ENCODE measurements around the gene CD37. TPM values are rescaled to one million over a fixed set of nuclear protein-coding genes. Genes with fewer than 3 reads are reported as not detected.

Gene CD37
- total RNA-seq (2022; extraction: Qiagen RNA extraction; ENCODE audit: low read depth), result not detected in 5 replicates

DNA sequence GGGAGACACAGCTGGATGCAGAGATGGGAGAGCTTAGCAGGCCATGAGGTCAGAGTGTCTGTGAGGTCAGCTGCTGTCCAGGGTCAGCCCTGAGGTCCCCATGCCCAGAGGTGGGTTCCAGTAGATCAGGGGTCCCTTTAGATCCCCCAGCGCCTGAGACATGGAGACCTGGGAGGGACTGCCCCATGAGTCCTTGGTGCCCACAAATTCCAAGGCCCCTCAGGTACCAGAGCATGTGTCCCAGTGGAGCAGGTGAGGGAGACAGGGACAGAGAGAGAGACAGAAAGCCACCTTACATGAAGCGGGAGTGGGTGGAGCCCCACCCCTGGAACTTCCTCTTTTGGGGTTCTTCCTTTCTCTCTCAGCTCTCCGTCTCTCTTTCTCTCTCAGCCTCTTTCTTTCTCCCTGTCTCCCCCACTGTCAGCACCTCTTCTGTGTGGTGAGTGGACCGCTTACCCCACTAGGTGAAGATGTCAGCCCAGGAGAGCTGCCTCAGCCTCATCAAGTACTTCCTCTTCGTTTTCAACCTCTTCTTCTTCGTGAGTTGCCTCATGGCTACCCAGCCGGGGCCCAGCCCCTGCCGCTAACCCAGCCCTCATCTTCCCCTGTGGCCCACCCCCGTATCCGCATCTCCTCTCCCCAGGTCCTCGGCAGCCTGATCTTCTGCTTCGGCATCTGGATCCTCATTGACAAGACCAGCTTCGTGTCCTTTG is at the start of gene CD37:
CD37 (plus strand) TSS at position 336 of the 713 bp plus-strand sequence; CDS start at position 471, 135 bp downstream.

DNA sequence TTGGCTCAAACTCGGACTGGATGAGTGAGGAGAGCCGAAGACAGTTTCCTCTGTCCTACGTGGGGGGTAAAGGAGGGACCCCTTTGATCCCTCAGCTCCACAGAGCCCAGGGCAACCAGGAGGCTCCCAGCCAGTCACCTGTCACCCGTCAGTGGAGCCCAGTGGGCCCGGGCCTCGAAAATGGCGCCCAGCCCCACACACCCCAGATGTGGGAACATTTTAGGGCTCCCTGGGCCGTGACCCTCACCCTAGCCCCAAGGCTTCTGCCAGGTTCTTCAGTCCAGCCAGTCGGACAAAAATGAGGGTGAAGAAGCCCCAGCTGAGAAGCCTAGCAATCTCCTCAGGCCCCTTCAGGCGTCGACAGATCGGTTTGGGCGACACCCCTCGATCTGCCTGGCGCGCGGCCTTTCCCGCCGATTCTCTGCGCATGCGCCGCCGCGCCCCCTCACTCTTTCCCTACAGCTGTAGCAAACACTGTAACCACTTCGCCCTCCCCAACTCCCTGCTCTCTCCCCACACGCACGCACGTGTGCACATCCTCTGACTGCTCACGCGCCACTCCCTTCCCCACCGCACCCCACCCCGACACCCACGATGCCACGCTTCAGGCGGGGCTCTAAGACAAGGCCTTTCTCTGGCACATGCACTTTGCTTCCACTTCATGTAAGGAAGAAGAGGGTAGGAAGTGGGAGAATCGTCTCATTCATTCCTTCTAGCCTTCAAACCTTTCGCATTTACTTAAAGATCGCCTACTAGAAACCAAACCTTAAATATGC is 10.2 kb upstream of the CD37 start, which contains the start of gene SLC6A16:
SLC6A16 (minus strand) TSS at position 391 of the 776 bp plus-strand sequence. CDS start 13,844 bp downstream, outside the sequence.

GRCh38 chr19:49362048-49362928 is 27.1 kb downstream of the CD37 start, which contains the start of gene TEAD2:
TEAD2 (minus strand) TSS chr19:49362416; CDS start chr19:49360075, 2,341 bp downstream.

DNA sequence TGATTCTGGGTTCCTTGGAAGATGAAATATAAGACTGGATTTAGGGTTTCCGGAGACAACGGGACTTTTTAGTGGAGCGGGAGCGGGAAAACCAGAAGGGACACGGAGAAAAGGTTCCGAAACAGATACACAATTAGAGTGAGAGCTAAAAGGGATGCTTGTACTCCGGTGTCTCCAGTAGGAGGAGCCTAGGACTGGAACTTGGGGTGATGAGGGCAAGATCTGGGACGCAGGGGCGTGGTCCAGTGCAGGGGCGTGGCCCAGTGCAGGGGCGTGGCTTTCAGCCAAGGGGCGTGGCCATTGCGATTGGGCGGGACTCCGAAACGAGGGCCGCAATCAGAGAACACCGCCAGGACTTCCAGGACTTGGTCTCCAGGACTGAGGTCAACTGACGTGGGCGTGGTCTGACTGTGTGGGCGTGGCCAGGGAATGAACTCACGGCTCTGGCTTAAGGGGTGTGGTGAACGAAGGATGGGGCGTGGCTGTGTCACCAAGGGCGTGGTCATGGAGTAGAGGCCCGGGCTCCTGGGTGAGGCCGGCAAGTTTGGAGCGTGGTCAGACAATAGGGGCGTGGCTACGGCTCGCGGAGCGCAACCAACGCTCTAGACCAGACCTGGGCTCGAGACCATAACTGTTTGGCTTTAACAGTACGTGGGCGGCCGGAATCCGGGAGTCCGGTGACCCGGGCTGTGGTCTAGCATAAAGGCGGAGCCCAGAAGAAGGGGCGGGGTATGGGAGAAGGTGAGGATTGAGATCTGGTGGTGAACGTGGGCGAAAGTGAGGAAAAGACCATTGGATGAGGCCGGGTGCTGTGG is 28.3 kb downstream of the CD37 start, which contains the start of gene DKKL1:
DKKL1 (plus strand) TSS at position 610 of the 815 bp plus-strand sequence; CDS start at position 732, 122 bp downstream.

GRCh38 chr19:49387936-49388372 is 52.7 kb downstream of the CD37 start, which contains the start of gene KASH5:
KASH5 (plus strand) TSS chr19:49388249; CDS start chr19:49390884, 2,635 bp downstream.

Other genes starting within 250 kb of the CD37 start
- gene SNRNP70, start 250.0 kb upstream of the CD37 start, total RNA-seq (2022; extraction: Qiagen RNA extraction; ENCODE audit: low read depth), result 293 to 368 TPM (median 338 TPM) in 5 replicates
- gene LIN7B, start 221.0 kb upstream of the CD37 start, total RNA-seq (2022; extraction: Qiagen RNA extraction; ENCODE audit: low read depth), result 3.7 to 7.7 TPM (median 5.3 TPM) in 5 replicates
- 0.93 to 3.1 TPM (median 2.2 TPM) in 5 replicates for gene C19orf73, start 216.3 kb upstream of the CD37 start, total RNA-seq (2022; extraction: Qiagen RNA extraction; ENCODE audit: low read depth)
- gene PPFIA3, start 215.9 kb upstream of the CD37 start, total RNA-seq (2022; extraction: Qiagen RNA extraction; ENCODE audit: low read depth), result 5.5 to 8.9 TPM (median 7.7 TPM) in 5 replicates
- not detected in 5 replicates for gene HRC, start 180.0 kb upstream of the CD37 start, total RNA-seq (2022; extraction: Qiagen RNA extraction; ENCODE audit: low read depth)
- gene TRPM4, start 177.6 kb upstream of the CD37 start, total RNA-seq (2022; extraction: Qiagen RNA extraction; ENCODE audit: low read depth), result 6.4 to 10.4 TPM (median 9.5 TPM) in 5 replicates
- gene SLC6A16, start 10.2 kb upstream of the CD37 start, total RNA-seq (2022; extraction: Qiagen RNA extraction; ENCODE audit: low read depth), result 0.90 to 1.8 TPM (median 1.3 TPM) in 5 replicates
- gene TEAD2, start 27.0 kb downstream of the CD37 start, total RNA-seq (2022; extraction: Qiagen RNA extraction; ENCODE audit: low read depth), result 13.9 to 21.0 TPM (median 17.2 TPM) in 5 replicates
- gene DKKL1, start 28.5 kb downstream of the CD37 start, total RNA-seq (2022; extraction: Qiagen RNA extraction; ENCODE audit: low read depth), result 0.37 to 1.0 TPM (median 0.48 TPM) in 5 replicates
- gene KASH5, start 52.8 kb downstream of the CD37 start, total RNA-seq (2022; extraction: Qiagen RNA extraction; ENCODE audit: low read depth), result 0.10 TPM in 1 of 5 replicates, not detected in the others
- gene PTH2, start 88.0 kb downstream of the CD37 start, total RNA-seq (2022; extraction: Qiagen RNA extraction; ENCODE audit: low read depth), result not detected in 5 replicates
- gene GFY, start 90.0 kb downstream of the CD37 start, total RNA-seq (2022; extraction: Qiagen RNA extraction; ENCODE audit: low read depth), result 0.12 to 0.28 TPM (median 0.17 TPM) in 4 of 5 replicates, not detected in the other
- 0.39 to 0.73 TPM (median 0.67 TPM) in 5 replicates for gene SLC17A7, start 106.1 kb downstream of the CD37 start, total RNA-seq (2022; extraction: Qiagen RNA extraction; ENCODE audit: low read depth)
- gene PIH1D1, start 116.4 kb downstream of the CD37 start, total RNA-seq (2022; extraction: Qiagen RNA extraction; ENCODE audit: low read depth), result 88.4 to 93.8 TPM (median 92.6 TPM) in 5 replicates
- 13.6 to 25.0 TPM (median 21.1 TPM) in 5 replicates for gene ALDH16A1, start 117.8 kb downstream of the CD37 start, total RNA-seq (2022; extraction: Qiagen RNA extraction; ENCODE audit: low read depth)
- gene FLT3LG, start 138.8 kb downstream of the CD37 start, total RNA-seq (2022; extraction: Qiagen RNA extraction; ENCODE audit: low read depth), result 0.90 to 2.2 TPM (median 1.2 TPM) in 5 replicates
- 3,849 to 4,394 TPM (median 4,225 TPM) in 5 replicates for gene RPL13A, start 152.2 kb downstream of the CD37 start, total RNA-seq (2022; extraction: Qiagen RNA extraction; ENCODE audit: low read depth)
- 3,786 to 4,498 TPM (median 3,975 TPM) in 5 replicates for gene RPS11, start 161.0 kb downstream of the CD37 start, total RNA-seq (2022; extraction: Qiagen RNA extraction; ENCODE audit: low read depth)
- gene FCGRT, start 177.3 kb downstream of the CD37 start, total RNA-seq (2022; extraction: Qiagen RNA extraction; ENCODE audit: low read depth), result 23.9 to 33.3 TPM (median 28.1 TPM) in 5 replicates
- 0.78 to 2.8 TPM (median 2.0 TPM) in 5 replicates for gene RCN3, start 192.6 kb downstream of the CD37 start, total RNA-seq (2022; extraction: Qiagen RNA extraction; ENCODE audit: low read depth)
- 80.5 to 105 TPM (median 102 TPM) in 5 replicates for gene NOSIP, start 245.2 kb downstream of the CD37 start, total RNA-seq (2022; extraction: Qiagen RNA extraction; ENCODE audit: low read depth)
- 0.66 to 1.5 TPM (median 1.0 TPM) in 5 replicates for gene PRRG2, start 245.9 kb downstream of the CD37 start, total RNA-seq (2022; extraction: Qiagen RNA extraction; ENCODE audit: low read depth)